Skeletal muscle tissue (tissue), 4 donors: ENCODE results near the gene VPS41. TPM values are rescaled to one million over a fixed set of nuclear protein-coding genes. Genes with fewer than 3 reads are reported as not detected.
A peak's percentile ranks its signal among the peaks of the same experiment; 100 is the strongest.
"Not testable (repeated sequence)": the region's sequence is repeated elsewhere in the genome, so short reads cannot be mapped to it uniquely, and the experiment has no call there.

Experiments
- H3K27ac ChIP-seq: one replicate; pipeline ENCODE4 v1.7.0; 2013; ENCODE audit warnings: mild to moderate bottlenecking, low read depth, low read length, inconsistent platforms
- H3K27me3 ChIP-seq, 3 donors: one replicate each; pipeline ENCODE4 v1.7.0; 2013; ENCODE audit warnings: low read length in 3 of 3; ENCODE audit not compliant: control insufficient read depth in 3 of 3, insufficient read depth in 3 of 3
- H3K36me3 ChIP-seq, 3 donors: one replicate each; pipeline ENCODE4 v1.7.0; 2013; ENCODE audit warnings: low read length in 3 of 3; ENCODE audit not compliant: control insufficient read depth in 3 of 3, insufficient read depth in 3 of 3
- H3K4me1 ChIP-seq, 3 donors: one replicate each; pipeline ENCODE4 v1.7.0; 2013; ENCODE audit warnings: low read length in 3 of 3, mild to moderate bottlenecking in 3 of 3; ENCODE audit not compliant: control insufficient read depth in 3 of 3, insufficient read depth in 3 of 3
- H3K4me3 ChIP-seq, 3 donors: one replicate each; pipeline ENCODE4 v1.7.0; 2013; ENCODE audit warnings: low read length in 3 of 3
- H3K9ac ChIP-seq, 3 donors: one replicate each; pipeline ENCODE4 v1.7.0; 2013; ENCODE audit warnings: low read length in 3 of 3, mild to moderate bottlenecking in 3 of 3, moderate library complexity in 2 of 3, low read depth in 1 of 3
- H3K9me3 ChIP-seq, 3 donors: one replicate each; pipeline ENCODE4 v1.7.0; 2013; ENCODE audit warnings: low read length in 3 of 3; ENCODE audit not compliant: control insufficient read depth in 3 of 3
- total RNA-seq: library from RNA; depleted of rRNA; stranded (reverse); fragments of >200 nt; gene quantifications from one replicate; pipeline ENCODE4 v1.2.3, GENCODE V29; 2014
- donor health status: Osteomylitis.

The VPS41 gene
- 35.5 TPM for total RNA-seq

DNA sequence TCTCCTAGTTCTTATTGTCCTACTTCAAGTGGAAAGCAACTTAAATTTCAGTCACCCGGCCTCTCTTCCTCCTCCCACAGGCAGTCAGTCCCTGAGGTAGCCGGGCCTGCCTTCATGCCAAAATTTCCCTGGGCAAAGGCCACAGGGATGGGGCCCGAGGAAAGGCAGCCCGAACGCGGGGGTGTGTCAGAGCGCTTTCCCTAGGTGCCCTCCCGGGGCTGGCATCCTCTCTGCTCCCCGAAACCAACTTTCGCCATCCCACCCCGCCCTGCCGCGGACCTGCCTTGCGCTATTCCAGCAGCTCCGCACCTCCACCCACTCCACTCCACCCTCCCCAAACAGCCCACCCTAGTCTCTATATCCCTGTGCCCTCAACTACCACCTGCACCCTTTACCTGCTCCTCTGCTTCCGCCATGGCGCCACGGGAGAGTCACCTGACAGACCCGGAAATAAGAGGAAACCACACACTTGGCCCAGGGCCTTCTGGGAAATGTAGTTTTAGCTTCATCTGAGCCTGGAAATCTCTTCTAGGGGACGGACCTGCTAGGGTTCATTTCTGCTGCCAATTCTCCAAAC lies at the start of gene VPS41:
VPS41 (minus strand) TSS at position 433 of the 577 bp plus-strand sequence; CDS start at position 416, 17 bp downstream.
- Histone ChIP-seq H3K4me1 (peaks cover 0 to 7% (median 0%) of the 10 kb centered on the region in 3 donors), H3K9me3 (no peaks in the 10 kb centered on the region), H3K36me3 (no peaks in the 10 kb centered on the region), H3K4me3 (peak within 1 kb of the TSS; percentile 81 to 92 (median 83)), H3K27ac (no peak within 1 kb of the TSS), H3K9ac (peak within 1 kb of the TSS; percentile 74 to 81 (median 80)), H3K27me3 (no peaks in the 10 kb centered on the region)

DNA sequence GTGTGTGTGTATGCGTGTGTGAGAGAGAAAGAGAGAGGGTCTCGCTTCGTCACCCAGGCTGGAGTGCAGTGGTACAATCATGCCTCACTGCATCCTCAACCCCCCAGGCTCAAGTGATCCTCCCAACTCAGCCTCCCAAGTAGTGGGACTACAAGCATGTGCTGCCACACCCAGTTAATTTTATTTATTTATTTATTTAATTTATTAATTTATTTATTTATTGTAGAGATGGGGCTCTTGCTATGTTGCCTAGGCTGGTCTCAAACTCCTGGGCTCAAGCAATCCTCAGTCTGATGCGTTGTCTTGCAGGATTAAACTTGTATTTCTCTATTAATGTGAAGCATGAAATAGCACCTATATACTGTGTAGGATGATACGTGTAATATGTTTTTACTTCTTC lies 46.9 kb upstream of the VPS41 start:
- H3K27ac ChIP-seq: no peak overlapping the region
- H3K36me3 ChIP-seq: no peaks in the 10 kb centered on the region
- no peak overlapping the region for H3K4me3 ChIP-seq
- H3K27me3 ChIP-seq: no peaks in the 10 kb centered on the region
- no peaks in the 10 kb centered on the region for H3K4me1 ChIP-seq
- no peak overlapping the region for H3K9ac ChIP-seq
- H3K9me3 ChIP-seq: no peaks in the 10 kb centered on the region

DNA sequence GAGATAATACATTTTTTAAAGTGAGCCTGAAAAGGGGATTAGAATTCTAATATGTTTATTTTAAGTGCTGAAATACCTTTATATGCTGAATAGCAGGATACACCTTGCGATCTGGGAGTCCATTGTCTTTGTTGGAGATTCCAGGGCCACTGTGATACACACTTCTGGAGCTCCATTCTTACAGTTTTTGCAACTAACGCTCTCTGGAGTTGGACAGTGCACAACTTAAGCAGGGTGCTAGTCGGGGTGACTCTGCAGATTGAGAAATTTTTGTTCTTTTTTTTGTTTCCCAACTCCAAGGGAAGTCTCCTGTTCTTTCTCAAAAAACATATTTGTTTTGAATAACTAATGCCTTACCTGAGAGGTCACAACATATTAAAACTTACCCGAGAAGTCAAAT lies 45.0 kb upstream of the VPS41 start:
- Histone ChIP-seq H3K4me1 (no peaks in the 10 kb centered on the region), H3K4me3 (no peak overlapping the region), H3K27ac (no peak overlapping the region), H3K27me3 (no peaks in the 10 kb centered on the region), H3K36me3 (no peaks in the 10 kb centered on the region), H3K9me3 (no peaks in the 10 kb centered on the region), H3K9ac (no peak overlapping the region)

DNA sequence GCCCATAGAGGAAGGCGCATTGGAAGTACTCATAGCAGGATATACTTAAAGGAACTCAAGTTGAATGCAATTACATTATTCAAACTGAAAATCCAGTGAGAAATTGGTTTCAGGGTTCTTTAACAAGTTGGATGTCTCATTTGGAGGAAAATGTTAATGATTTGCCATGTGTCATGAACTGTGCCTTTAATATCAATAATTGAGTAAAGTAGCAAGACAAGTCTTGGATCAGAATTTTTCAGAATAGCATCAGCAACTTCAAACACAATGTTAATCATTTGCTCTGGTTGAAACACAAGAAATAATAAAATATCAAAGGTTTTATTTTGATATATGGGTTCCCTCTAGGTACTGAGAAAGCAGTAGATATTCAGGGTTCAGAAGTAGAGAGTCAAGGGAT lies 44.2 kb upstream of the VPS41 start:
- Histone ChIP-seq H3K27ac (no peak overlapping the region), H3K36me3 (no peaks in the 10 kb centered on the region), H3K9me3 (no peaks in the 10 kb centered on the region), H3K4me3 (no peak overlapping the region), H3K27me3 (no peaks in the 10 kb centered on the region), H3K9ac (no peak overlapping the region), H3K4me1 (no peaks in the 10 kb centered on the region)

DNA sequence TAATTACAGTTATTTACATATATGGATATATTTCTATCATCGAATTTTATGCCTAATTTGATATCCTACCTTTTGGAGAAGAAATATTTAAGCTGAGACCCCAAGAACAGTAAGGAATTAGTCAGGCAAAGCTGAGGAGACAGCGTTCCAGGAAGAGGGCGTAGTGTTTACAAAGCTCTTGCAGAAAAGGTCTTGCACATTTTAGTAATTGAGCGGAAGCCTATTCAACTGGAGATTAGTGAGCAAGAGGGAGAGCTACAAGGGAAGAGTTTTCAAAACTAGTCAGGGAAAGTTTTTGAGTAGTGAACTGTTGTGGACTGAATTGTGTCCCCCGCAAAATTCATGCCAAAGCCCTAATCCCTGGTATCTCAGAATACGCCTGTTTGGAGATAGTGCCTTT lies 42.2 kb upstream of the VPS41 start:
- no peaks in the 10 kb centered on the region for H3K27me3 ChIP-seq
- H3K4me1 ChIP-seq: no peaks in the 10 kb centered on the region

DNA sequence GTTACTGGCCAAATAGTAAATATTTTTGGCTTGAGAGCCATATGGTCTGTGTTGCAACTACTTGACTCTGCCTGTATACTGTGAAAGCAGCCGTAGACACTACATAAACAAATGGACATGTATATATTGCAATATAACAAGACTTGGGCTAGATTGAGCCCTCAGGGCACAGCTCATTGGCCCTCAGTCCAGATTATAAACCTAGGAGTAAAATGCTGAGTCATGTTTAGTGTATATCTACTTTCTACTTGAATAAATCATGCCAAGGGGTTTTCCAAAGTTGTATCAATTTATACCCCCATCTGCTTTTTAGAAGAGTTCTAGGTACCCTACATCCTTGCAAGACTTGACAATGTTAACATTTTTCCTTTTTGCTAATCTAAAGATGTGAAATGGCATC lies 41.3 kb upstream of the VPS41 start:
- Histone ChIP-seq H3K9me3 (no peaks in the 10 kb centered on the region), H3K4me1 (no peaks in the 10 kb centered on the region), H3K27ac (no peak overlapping the region), H3K4me3 (no peak overlapping the region), H3K36me3 (no peaks in the 10 kb centered on the region), H3K27me3 (no peaks in the 10 kb centered on the region), H3K9ac (no peak overlapping the region)

More for the DNA sequence above, 42.2 kb upstream of the VPS41 start:
- Histone ChIP-seq H3K36me3 (no peaks in the 10 kb centered on the region), H3K27ac (no peak overlapping the region), H3K9me3 (no peaks in the 10 kb centered on the region), H3K4me3 (no peak overlapping the region), H3K9ac (no peak overlapping the region)

DNA sequence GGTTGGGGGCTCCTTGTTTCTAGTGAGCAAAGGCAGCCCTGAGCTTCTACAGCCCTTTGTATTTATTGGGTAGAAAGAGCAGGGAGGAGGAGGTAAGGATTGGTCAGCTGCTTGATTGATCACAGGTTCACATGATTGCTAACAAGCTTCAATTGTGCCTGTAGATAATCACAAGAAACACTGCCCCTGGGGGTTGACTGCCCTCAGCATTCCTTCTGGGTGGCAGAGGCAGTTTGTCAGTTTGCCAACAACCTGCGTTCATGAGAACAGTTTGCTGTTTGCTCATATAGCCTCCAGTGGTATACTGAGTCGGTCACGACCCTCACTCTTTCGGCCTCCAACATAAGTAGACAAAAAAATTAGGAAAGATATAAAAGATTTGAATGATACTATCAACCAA lies 38.5 kb upstream of the VPS41 start:
- not testable (repeated sequence) for H3K4me3 ChIP-seq, H3K36me3 ChIP-seq, H3K9me3 ChIP-seq, H3K27ac ChIP-seq, H3K4me1 ChIP-seq, H3K9ac ChIP-seq, H3K27me3 ChIP-seq

DNA sequence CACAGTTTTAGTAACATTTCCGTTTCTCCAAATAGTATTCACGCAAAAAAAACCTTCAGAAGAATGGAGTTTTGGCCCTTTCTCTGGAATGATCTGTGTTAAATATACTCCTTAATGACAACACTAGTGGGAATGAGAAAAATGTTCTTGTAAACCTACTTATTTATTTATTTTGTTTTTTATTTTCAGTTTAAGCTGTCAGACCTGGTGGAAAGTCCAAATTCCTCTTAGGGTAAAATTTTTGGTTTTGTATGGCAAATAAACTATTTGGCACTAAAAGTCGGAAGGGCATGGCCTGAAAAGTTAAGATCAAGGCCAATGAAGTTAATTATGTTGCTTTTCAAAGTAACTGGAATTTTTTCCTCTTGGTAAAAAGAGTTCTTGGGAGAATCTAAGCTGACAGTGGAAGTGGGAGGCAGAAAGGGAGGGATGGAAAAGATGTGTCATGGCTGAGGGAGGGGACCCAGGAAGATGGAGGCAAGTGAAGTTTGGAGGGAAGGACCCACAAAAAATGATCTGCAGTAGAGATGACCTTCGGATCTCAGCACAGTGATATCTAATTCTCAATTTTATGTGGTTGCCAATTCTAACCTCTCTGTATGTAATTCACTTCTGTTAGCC lies 33.5 kb upstream of the VPS41 start:
- no peaks in the 10 kb centered on the region for H3K9me3 ChIP-seq
- H3K4me3 ChIP-seq: no peak overlapping the region
- H3K27me3 ChIP-seq: no peaks in the 10 kb centered on the region
- no peaks in the 10 kb centered on the region for H3K4me1 ChIP-seq
- no peak overlapping the region for H3K9ac ChIP-seq
- H3K36me3 ChIP-seq: no peaks in the 10 kb centered on the region
- no peak overlapping the region for H3K27ac ChIP-seq

DNA sequence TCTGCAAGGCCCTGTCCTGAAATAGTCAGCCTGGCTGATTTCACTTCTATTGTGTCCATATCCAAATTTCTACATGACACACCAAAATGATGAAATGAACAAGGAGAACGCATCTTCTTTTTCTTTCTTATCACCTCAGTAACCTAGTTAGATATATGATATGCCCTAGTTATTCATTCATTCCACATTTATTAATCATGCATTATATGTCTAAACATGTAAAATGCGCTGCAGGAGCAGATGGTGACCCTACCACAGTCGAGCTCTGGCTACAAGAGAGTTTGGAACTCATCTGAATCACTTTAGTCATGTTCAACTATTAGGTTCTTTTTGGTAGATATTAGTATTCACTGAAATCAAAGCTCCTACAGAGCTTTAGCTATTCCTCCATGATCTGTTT lies 31.8 kb upstream of the VPS41 start:
- Histone ChIP-seq H3K4me1 (no peaks in the 10 kb centered on the region), H3K27ac (no peak overlapping the region), H3K9me3 (no peaks in the 10 kb centered on the region), H3K36me3 (no peaks in the 10 kb centered on the region), H3K4me3 (no peak overlapping the region), H3K9ac (no peak overlapping the region), H3K27me3 (no peaks in the 10 kb centered on the region)

DNA sequence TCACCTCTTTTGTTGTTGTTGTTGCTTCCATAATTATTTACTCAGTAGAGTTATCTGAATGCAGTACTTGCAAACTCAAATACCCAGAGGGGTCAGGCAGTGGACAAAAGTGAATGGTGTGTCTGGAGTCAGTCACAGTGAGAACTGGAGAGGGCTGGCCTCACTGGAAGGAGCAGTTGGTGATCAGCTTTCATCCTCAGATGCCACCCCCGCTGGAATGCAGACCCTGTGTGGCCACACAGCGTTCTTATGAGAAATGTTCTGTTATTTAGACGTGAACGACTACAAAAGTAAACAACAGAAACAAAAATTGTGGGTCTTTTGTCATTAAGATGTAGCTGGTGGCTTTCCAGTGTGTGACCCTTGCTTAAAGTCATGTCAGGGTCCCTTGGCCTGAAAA lies 29.6 kb upstream of the VPS41 start:
- Histone ChIP-seq H3K9ac (no peak overlapping the region), H3K4me1 (no peaks in the 10 kb centered on the region), H3K9me3 (no peaks in the 10 kb centered on the region), H3K27me3 (no peaks in the 10 kb centered on the region), H3K36me3 (no peaks in the 10 kb centered on the region), H3K27ac (no peak overlapping the region), H3K4me3 (no peak overlapping the region)
